ENCODE data around the gene ERP44.

DNA sequence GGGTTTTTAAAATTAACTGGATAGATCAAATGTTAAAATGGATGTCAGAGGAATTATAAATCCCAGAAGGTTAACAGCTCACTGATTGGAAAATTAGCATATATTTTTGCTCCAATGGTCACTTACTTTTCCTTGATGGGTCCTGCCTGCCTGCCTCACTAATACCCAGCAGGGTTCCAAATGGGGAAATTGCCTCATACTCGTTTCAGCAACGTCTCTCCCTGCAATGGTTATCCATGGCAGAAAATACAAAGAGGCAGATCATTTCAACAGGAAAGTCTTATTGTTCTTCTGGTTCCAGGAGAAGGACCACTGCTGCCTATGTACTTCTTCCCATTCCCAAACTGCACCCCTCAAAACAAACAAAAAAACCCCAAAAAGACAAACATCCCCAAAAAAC, 71.3 kb downstream of the ERP44 start:
- no peak for TF ChIP-seq POLR2A (IDR thresholded peaks at IDR 0.05)
- no peak for TF ChIP-seq CTCF (IDR thresholded peaks at IDR 0.05)
- TF ChIP-seq POLR2AphosphoS5 (IDR thresholded peaks at IDR 0.05; ENCODE audit: insufficient read depth in 1 of 2, low read depth in 1 of 2) = no peak

Measured in vagina (tissue), 2 donors.